Thyroid gland (tissue), 4 donors: Measurements from ENCODE around the gene SEMA4B. TPM values are rescaled to one million over a fixed set of nuclear protein-coding genes. Genes with fewer than 3 reads are reported as not detected.

Experiments used
- DNase-seq, 2 donors: peaks; one replicate each; pipeline ENCODE4 v3.0.0-alpha.2; 2019
- H3K27ac ChIP-seq, 3 donors: fragments of 200-600 bp; sonication (generic); 1 replicate in 2 of 3; 2 replicates in 1 of 3; pipeline ENCODE4 v1.5.1; 2016 to 2019; ENCODE audit warnings: mild to moderate bottlenecking in 1 of 3, moderate library complexity in 1 of 3
- H3K27me3 ChIP-seq: fragments of 200-600 bp; sonication (generic); one replicate; pipeline ENCODE4 v1.5.1; 2019
- H3K36me3 ChIP-seq, 2 donors: fragments of 200-600 bp; sonication (generic); one replicate each; pipeline ENCODE4 v1.5.1; 2016 to 2019
- H3K4me1 ChIP-seq, 2 donors: fragments of 200-600 bp; sonication (generic); one replicate each; pipeline ENCODE4 v1.5.1; 2017 to 2019
- H3K4me3 ChIP-seq, 3 donors: fragments of 200-600 bp; sonication (generic); replicated peaks in 1 of 3; 1 replicate in 2 of 3; 2 replicates in 1 of 3; pipeline ENCODE4 v1.5.1; 2016; ENCODE audit warnings: mild to moderate bottlenecking in 1 of 3
- H3K9me3 ChIP-seq: fragments of 200-600 bp; sonication (generic); one replicate; pipeline ENCODE4 v1.5.1; 2017
- POLR2A ChIP-seq, 2 donors: fragments of 450-650 bp; IDR thresholded peaks; one replicate each; pipeline ENCODE4 v1.6.1; 2017; ENCODE audit warnings: antibody characterized with exemption in 2 of 2, mild to moderate bottlenecking in 2 of 2, moderate library complexity in 1 of 2
- WGBS, 2 donors: methylation state at CpG; one replicate each; pipeline ENCODE4 v1.1.5; 2017; 5-methylcytosine and 5-hydroxymethylcytosine counted together
- intact Hi-C: fragments of 100-400 bp; cut with DNase I; formaldehyde crosslinking; loops from one replicate; pipeline ENCODE4 v1.15.1; 2023
- total RNA-seq, 4 donors: library from RNA; depleted of rRNA; stranded (reverse); fragments of >200 nt; gene quantifications; one replicate each; pipeline ENCODE4 v1.2.3, GENCODE V29; 2016
- TF ChIP-seq, protein P1 (sequence below), 6 experiments: fragments of 200-600 bp in 3 of 6; fragments of 450-650 bp in 3 of 6; sonication (generic) in 3 of 6; IDR thresholded peaks; one replicate each; pipeline ENCODE4 v1.5.1; 2016 to 2019; ENCODE audit warnings: antibody characterized with exemption in 6 of 6, mild to moderate bottlenecking in 2 of 6, inconsistent platforms in 1 of 6, moderate library complexity in 1 of 6

SEMA4B gene
- total RNA-seq, 4 donors from 2014 or later = 49.5 to 163 (median 69.9) TPM

DNA sequence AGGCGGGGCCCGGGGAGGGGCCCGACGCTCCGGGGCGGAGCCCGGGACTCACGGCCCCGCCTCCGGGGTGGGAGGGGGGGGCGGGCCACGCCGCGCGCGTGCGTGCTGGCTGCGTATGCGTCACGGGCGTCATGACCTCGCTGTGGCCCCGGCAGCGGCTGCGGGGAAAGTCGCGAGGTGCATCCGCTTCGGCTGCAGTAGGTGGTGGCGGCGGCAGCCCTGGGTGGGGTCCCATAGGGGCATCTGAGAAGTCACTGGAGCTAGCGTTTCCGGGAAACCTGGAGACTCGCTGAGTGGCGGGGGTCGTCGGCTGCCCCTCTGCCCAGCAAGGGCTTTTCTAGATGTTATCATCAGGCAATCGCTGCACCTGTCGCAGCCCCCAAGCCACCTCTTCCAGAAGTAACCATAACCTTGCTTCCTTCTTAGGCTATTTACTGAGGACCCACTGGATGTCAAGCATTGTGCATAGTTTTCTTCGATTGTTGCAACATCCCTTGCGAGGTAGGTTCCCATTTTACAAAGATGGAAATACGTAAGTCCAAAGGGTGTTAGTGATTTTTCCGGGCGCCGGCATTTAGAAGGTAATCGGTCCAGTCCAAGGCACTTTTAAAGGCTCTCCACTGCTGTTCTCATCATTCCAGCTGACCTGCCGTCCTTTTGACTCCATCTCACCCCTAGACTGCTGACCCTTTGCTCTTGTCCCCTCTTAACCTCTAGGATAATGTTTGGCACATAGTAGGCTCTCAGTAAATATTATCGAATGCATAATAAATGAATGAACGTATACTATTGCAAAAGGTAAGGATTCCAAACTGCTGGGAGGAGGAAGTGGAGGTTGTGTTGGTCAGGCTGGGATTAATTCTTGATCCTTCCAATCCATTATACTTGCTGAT is 33.2 kb downstream of the SEMA4B start, which contains the start of gene GDPGP1:
TSS of gene GDPGP1 (plus strand) at position 114 of the 893 bp plus-strand sequence. CDS start 6,700 bp downstream, outside the sequence.
- no peak for DNase-seq
- 14 to 16% methylated on average over 12 to 17 of the region's 49 CpGs for WGBS, 2 donors
- Histone ChIP-seq H3K27ac (peak within 1 kb of the TSS; percentile 77 to 88 (median 86)), H3K4me1 (peaks cover 20 to 25% of the 10 kb centered on the region in 2 donors), H3K9me3 (no peaks in the 10 kb centered on the region), H3K27me3 (no peaks in the 10 kb centered on the region), H3K4me3 (peak within 1 kb of the TSS; percentile 70 to 95 (median 72)), H3K36me3 (peaks cover 21 to 25% of the 10 kb centered on the region in 2 donors)
- intact Hi-C loops = no loop called here
- TF ChIP-seq, protein P1, sequence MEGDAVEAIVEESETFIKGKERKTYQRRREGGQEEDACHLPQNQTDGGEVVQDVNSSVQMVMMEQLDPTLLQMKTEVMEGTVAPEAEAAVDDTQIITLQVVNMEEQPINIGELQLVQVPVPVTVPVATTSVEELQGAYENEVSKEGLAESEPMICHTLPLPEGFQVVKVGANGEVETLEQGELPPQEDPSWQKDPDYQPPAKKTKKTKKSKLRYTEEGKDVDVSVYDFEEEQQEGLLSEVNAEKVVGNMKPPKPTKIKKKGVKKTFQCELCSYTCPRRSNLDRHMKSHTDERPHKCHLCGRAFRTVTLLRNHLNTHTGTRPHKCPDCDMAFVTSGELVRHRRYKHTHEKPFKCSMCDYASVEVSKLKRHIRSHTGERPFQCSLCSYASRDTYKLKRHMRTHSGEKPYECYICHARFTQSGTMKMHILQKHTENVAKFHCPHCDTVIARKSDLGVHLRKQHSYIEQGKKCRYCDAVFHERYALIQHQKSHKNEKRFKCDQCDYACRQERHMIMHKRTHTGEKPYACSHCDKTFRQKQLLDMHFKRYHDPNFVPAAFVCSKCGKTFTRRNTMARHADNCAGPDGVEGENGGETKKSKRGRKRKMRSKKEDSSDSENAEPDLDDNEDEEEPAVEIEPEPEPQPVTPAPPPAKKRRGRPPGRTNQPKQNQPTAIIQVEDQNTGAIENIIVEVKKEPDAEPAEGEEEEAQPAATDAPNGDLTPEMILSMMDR (IDR thresholded peaks at IDR 0.05) = no peak
- TF ChIP-seq POLR2A (IDR thresholded peaks at IDR 0.05) = peak in 1 of 2 donors; percentile 84

DNA sequence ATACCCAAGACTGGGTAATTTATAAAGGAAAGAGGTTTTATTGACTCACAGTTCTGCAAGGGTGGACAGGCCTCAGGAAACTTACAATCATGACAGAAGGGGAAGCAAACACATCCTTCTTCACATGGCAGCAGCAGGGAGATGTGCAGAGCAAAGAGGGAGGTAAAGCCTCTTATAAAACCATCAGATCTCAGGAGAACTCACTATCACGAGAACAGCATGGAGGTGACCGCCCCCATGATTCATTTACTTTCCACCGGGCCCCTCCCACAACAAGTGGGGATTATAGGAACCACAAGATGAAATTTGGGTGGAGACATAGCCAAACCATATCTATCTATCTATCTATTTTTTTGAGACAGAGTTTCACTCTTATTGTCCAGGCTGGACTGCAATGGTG is 38.2 kb downstream of the SEMA4B start:
- no peak for DNase-seq
- H3K4me1 ChIP-seq = peaks cover 4 to 8% of the 10 kb centered on the region in 2 donors
- H3K4me3 ChIP-seq = no peak overlapping the region
- WGBS, 2 donors = 86% methylated on average over 3 of the region's 3 CpGs
- no peaks in the 10 kb centered on the region for H3K27me3 ChIP-seq
- H3K9me3 ChIP-seq = no peaks in the 10 kb centered on the region
- H3K27ac ChIP-seq = no peak overlapping the region
- TF ChIP-seq POLR2A (IDR thresholded peaks at IDR 0.05) = no peak
- TF ChIP-seq, protein P1 (IDR thresholded peaks at IDR 0.05) = no peak
- peaks cover 10 to 11% of the 10 kb centered on the region in 2 donors for H3K36me3 ChIP-seq
- intact Hi-C loops = no loop called here

DNA sequence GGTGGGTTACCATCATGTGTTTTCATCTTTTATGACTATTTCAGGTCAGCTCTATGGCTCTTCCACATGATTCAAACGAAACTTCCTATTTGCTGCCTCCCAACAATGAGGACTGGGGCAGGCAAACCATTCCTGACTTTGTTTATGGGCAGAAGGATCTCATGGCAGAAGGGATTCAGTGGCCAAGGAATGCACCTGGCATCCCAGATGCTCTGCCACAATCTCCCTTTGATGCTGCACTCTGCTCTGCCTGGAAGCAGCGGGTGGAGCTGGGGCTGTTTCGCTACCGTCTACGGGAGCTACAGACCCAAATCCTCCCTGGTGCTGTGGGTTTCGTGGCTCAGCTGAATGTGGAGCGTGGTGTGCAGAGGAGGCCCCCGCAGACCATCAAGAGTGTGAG is 39.7 kb downstream of the SEMA4B start:
- WGBS, 2 donors = 91 to 95% methylated on average over 6 to 8 of the region's 8 CpGs
- no peak for DNase-seq
- Histone ChIP-seq H3K9me3 (no peaks in the 10 kb centered on the region), H3K4me1 (no peaks in the 10 kb centered on the region), H3K27ac (no peak overlapping the region), H3K36me3 (peaks cover 10 to 11% of the 10 kb centered on the region in 2 donors), H3K27me3 (no peaks in the 10 kb centered on the region), H3K4me3 (no peak overlapping the region)
- intact Hi-C loops = no loop called here
- TF ChIP-seq, protein P1 (IDR thresholded peaks at IDR 0.05) = no peak
- no peak for TF ChIP-seq POLR2A (IDR thresholded peaks at IDR 0.05)

DNA sequence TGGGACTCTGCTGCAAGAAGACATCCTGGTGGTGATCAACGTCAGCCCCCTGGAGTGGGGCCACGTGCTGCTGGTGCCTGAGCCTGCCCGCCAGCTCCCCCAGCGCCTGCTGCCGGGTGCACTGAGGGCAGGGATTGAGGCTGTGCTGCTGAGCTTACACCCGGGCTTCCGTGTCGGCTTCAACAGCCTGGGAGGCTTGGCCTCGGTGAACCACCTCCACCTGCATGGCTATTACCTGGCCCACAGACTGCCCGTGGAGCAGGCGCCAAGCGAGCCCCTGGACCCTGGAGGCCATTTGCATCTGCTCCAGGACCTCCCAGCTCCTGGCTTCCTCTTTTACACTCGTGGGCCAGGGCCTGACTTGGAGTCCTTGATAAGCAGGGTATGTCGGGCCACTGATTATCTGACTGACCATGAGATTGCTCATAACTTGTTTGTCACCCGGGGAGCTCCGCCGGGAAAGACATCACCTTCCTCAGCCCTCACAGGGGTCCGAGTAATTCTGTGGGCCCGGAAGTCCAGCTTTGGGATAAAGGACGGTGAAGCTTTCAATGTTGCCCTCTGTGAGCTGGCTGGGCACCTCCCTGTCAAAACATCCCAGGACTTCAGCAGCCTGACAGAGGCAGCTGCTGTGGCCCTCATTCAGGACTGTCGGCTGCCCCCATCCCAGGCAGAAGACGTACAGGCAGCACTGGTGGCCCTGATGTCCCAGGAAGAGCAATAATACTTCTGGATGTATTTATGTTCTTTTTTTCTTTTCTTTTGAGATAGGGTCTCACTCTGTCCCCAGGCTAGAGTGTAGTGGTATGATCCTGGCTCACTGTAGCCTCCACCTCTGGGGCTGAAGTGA is 40.4 kb downstream of the SEMA4B start:
- intact Hi-C loops = no loop called here
- Histone ChIP-seq H3K4me3 (no peak overlapping the region), H3K27ac (no peak overlapping the region), H3K9me3 (no peaks in the 10 kb centered on the region), H3K27me3 (no peaks in the 10 kb centered on the region), H3K36me3 (peaks cover 5 to 10% of the 10 kb centered on the region in 2 donors), H3K4me1 (no peaks in the 10 kb centered on the region)
- no peak for DNase-seq
- 89 to 94% methylated on average over 8 to 21 of the region's 22 CpGs for WGBS, 2 donors
- TF ChIP-seq POLR2A (IDR thresholded peaks at IDR 0.05) = no peak
- TF ChIP-seq, protein P1 (IDR thresholded peaks at IDR 0.05) = no peak
